GM12878 (cell line): ENCODE data around the gene PRR23A.

Experiments
- ATF2 ChIP-seq: IDR thresholded peaks from 2 replicates; pipeline ENCODE4 v1.6.1; 2012; ENCODE audit warnings: low read length, inconsistent platforms
- CBX5 ChIP-seq: sonication (generic); IDR thresholded peaks from 2 replicates; pipeline ENCODE4 v1.6.1; 2016; ENCODE audit warnings: low read depth, moderate library complexity, mild to moderate bottlenecking, inconsistent platforms
- CREB1 ChIP-seq: IDR thresholded peaks from 2 replicates; pipeline ENCODE4 v1.6.1; 2012; ENCODE audit warnings: low read depth, mild to moderate bottlenecking, inconsistent platforms
- ETV6 ChIP-seq, 2 experiments: fragments of 450-650 bp in 1 of 2; IDR thresholded peaks in 1 of 2; conservative IDR thresholded peaks in 1 of 2; 2 replicates each; pipeline ENCODE4 v1.6.1; 2014; ENCODE audit warnings: antibody characterized with exemption in 1 of 2, borderline replicate concordance in 1 of 2, low read depth in 1 of 2, mild to moderate bottlenecking in 1 of 2, moderate library complexity in 1 of 2
- EZH2 ChIP-seq: IDR thresholded peaks from 2 replicates; pipeline ENCODE4 v1.6.1; 2012; ENCODE audit warnings: low read depth, mild to moderate bottlenecking, control low read depth, inconsistent platforms, low read length, borderline replicate concordance; ENCODE audit not compliant: control insufficient read depth
- RCOR1 ChIP-seq: conservative IDR thresholded peaks from 2 replicates; pipeline ENCODE4 v1.6.1; 2012; ENCODE audit warnings: low read depth, low read length, improper control_type of control experiment
- SIX5 ChIP-seq: IDR thresholded peaks from 2 replicates; pipeline ENCODE4 v1.6.1; 2011; ENCODE audit warnings: mild to moderate bottlenecking, low read depth, low read length, moderate library complexity; ENCODE audit not compliant: severe bottlenecking
- TF ChIP-seq, protein P1 (sequence below): fragments of 450-650 bp; formaldehyde crosslinking; IDR thresholded peaks from 2 replicates; pipeline ENCODE4 v1.5.0; 2022; ENCODE audit warnings: mild to moderate bottlenecking, missing genetic modification characterization

DNA sequence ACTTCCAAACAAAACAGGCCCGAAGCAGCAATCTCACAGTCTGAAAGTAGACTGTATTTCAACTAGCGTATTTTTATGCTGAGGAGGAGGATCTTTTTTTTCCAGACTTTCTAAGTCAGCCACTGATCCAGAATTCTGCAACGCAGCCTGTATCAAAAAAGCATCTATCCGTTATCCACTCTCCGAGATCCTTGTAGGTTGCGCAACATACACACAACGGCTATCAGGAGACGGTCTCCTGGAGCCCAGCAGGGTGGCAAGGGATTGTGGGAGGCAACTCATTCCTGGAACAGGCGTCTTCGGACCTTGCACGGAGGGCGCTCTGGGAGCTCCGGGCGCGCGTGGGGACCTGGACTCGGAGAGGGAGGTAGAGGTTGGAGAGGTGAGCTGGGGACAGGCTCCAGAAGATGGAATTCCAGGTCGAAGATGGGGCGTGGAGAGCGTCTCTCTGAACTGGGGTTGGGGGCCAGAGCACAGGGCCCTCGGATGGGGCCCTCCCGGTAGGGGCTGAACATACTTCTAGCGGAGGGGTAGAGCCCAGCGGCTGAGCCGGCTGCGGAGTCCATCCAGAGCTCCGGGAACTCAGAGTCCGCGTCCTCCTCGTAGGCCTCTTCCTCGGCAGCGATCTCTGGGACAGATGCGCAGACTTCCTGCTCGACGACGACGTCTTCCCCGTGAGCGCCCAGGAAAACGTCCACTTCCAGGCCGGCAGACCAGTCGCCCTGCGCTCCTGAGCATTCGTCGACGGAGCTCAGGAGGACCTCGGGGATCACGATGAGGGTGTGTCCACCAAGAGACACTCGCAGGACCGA, 37.7 kb upstream of the PRR23A start:
- no peak for TF ChIP-seq SIX5
- no peak for TF ChIP-seq ETV6 (conservative IDR thresholded peaks at IDR 0.05 in 1 of 2, IDR thresholded peaks at IDR 0.05 in 1 of 2; ENCODE audit: borderline replicate concordance in 1 of 2, low read depth in 1 of 2)
- TF ChIP-seq EZH2 = no peak
- TF ChIP-seq CREB1 = no peak
- TF ChIP-seq CBX5 = no peak
- TF ChIP-seq ATF2 = no peak
- no peak for TF ChIP-seq RCOR1
- TF ChIP-seq, protein P1, sequence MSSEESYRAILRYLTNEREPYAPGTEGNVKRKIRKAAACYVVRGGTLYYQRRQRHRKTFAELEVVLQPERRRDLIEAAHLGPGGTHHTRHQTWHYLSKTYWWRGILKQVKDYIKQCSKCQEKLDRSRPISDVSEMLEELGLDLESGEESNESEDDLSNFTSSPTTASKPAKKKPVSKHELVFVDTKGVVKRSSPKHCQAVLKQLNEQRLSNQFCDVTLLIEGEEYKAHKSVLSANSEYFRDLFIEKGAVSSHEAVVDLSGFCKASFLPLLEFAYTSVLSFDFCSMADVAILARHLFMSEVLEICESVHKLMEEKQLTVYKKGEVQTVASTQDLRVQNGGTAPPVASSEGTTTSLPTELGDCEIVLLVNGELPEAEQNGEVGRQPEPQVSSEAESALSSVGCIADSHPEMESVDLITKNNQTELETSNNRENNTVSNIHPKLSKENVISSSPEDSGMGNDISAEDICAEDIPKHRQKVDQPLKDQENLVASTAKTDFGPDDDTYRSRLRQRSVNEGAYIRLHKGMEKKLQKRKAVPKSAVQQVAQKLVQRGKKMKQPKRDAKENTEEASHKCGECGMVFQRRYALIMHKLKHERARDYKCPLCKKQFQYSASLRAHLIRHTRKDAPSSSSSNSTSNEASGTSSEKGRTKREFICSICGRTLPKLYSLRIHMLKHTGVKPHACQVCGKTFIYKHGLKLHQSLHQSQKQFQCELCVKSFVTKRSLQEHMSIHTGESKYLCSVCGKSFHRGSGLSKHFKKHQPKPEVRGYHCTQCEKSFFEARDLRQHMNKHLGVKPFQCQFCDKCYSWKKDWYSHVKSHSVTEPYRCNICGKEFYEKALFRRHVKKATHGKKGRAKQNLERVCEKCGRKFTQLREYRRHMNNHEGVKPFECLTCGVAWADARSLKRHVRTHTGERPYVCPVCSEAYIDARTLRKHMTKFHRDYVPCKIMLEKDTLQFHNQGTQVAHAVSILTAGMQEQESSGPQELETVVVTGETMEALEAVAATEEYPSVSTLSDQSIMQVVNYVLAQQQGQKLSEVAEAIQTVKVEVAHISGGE (CRISPR knock-in tag) = no peak
